ENCODE results near the gene CMPK1.

The CMPK1 gene

GRCh38 chr1:47393141-47393540 lies 59.6 kb downstream of the CMPK1 start:
- no peak for DNase-seq (ENCODE audit: low read depth in 1 of 2, low spot score in 1 of 2)

GRCh38 chr1:47395433-47395832 lies 61.8 kb downstream of the CMPK1 start:
- no peak for DNase-seq (ENCODE audit: low read depth in 1 of 2, low spot score in 1 of 2)

DNA sequence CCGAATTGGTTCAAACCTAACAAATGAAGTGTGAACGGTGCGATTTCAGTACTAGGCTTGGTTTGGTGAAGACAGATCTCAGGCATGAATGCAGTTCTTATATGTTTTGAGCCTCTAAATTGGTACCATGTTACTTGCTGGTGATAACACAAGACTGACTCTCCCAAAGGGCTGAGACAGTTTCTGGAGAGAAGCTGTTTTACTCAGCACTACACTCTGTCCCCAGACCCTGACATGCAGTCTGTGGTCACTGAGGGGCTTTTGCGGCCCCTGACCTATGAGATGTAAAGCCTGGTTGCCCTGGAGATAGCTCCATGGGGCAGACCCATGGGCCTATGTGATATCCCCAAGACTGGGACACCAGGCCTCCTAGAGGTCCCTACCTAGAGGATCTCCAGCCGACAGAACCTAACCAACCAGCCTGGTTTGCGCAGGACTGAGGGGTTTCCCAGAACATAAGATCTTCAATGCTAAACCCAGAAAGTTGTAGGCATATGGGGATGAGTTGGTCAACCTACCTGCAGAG lies 63.1 kb downstream of the CMPK1 start:
- DNase-seq (ENCODE audit: low read depth in 1 of 2, low spot score in 1 of 2) = no peak

- no peak for DNase-seq (ENCODE audit: low read depth in 1 of 2, low spot score in 1 of 2)
Measured at GRCh38 chr1:47399138-47399845, 65.7 kb downstream of the CMPK1 start.

DNA sequence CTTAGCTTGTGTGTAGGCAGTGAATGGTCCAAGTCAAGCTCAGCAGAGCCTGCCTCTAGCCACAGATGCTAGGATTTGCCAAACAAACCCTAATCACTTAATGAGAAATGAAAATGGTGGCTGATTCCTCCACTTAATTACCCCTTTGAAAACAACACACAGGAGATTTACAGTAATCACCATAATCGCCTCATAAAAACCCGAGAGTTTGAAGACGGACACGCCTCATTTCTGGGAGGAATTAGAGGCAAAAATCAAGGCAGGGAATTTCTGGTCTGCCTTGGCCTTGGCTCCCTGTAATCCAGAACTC lies 66.2 kb downstream of the CMPK1 start:
- DNase-seq (ENCODE audit: low read depth in 1 of 2, low spot score in 1 of 2) = no peak

DNA sequence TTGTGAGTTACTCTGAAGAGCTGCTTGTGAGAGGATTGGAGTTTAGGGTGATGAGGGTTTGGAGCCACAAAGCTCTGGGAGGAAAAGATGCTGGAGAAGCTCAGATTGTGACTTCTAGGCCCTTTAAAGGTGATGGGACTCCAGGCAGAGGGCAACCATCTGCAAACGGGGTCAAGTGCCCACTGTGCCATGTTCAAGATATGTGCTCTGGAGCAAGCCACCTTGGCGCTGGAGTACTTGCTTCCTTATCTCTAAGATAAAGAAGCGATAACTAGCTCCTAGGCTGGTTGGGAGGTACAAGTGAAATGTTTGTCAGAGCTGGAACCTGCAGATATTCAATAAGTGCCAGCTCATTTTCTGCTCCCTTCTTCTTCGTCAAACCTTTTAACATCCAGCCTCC lies 68.2 kb downstream of the CMPK1 start:
- no peak for DNase-seq (ENCODE audit: low read depth in 1 of 2, low spot score in 1 of 2)

DNA sequence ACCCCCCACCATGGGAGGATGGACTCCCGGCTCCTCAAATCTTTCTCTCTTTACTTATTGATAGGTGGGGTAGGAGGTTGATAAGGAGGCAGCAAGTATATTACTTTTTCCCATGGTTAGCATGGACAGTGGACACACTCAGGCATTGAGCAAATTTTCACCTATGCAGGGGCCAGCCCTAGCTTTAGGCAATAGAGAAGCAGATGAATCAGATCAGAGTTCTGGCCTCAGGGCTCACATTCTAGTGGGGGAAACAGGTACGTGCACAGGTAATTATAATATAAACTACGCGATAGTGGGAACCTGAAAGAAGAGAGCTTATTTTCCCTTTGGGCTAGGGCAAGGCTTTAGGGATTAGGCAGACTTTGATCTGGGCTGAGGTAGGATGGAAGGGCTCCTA lies 69.0 kb downstream of the CMPK1 start:
- no peak for DNase-seq (ENCODE audit: low read depth in 1 of 2, low spot score in 1 of 2)

- no peak for DNase-seq (ENCODE audit: low read depth in 1 of 2, low spot score in 1 of 2)
Measured at GRCh38 chr1:47403321-47403910, 69.8 kb downstream of the CMPK1 start.

GRCh38 chr1:47405697-47406096 lies 72.1 kb downstream of the CMPK1 start:
- DNase-seq (ENCODE audit: low read depth in 1 of 2, low spot score in 1 of 2) = no peak

DNA sequence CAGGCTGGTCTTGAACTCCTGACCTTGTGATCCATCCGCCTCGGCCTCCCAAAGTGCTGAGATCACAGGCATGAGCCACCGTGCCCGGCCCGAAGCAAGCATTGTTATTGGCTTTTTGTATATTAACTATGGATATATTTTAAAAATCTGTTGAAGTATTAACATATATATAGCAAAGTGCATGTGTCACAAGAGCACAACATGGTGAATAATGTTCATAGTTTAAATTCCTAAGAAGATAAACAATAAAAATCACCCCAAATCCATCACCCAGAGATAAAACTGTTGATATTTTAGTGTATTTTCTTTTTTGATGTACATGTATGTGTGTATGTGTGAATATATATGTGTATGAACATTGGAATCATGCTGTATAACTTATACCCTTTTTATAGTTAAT lies 73.4 kb downstream of the CMPK1 start:
- no peak for DNase-seq (ENCODE audit: low read depth in 1 of 2, low spot score in 1 of 2)

DNA sequence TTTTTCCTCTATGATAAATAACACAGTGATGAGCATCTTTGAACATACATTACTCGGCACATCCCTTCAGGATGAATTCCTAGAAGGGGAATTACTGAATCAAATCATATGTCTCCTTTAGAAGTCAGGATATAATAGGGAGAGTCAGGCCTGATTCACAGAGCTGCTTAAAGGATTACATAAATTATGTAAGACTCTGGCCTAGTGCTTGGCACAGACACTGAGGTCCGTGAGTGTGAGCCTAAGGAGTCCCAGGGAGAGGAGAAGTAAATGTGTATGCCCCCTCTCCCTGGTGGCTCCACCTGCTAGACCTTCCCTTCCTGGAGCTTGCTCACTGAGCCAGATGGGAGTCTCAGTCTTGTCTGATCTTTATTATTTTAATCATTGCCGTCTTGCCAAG lies 73.9 kb downstream of the CMPK1 start:
- DNase-seq (ENCODE audit: low read depth in 1 of 2, low spot score in 1 of 2) = no peak

- no peak for DNase-seq (ENCODE audit: low read depth in 1 of 2, low spot score in 1 of 2)
Measured at GRCh38 chr1:47409311-47410067, 75.9 kb downstream of the CMPK1 start.

GRCh38 chr1:47410068-47410455 lies 76.5 kb downstream of the CMPK1 start:
- DNase-seq (ENCODE audit: low read depth in 1 of 2, low spot score in 1 of 2) = no peak

GRCh38 chr1:47411436-47411835 lies 77.8 kb downstream of the CMPK1 start:
- no peak for DNase-seq (ENCODE audit: low read depth in 1 of 2, low spot score in 1 of 2)

DNA sequence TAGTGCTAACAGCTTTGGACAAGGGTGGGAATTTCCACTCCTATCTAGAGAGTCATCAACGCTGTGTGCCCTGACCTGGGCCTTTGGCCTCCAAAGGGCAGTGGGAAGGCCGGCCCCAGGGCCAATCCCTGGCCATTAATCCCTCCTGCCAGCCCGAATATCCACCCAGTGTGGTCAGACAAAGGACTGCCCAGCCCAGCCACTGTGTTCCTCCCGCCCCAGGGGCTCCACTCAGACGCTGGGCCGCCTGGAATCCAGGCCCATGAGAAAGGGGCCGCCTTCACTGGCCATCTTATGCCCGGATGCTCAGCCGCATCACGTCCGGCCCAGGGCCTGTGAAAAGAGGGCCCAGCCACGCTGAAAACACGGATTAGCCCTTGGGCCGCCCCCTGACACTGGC lies 78.8 kb downstream of the CMPK1 start:
- DNase-seq (ENCODE audit: low read depth in 1 of 2, low spot score in 1 of 2) = no peak

DNA sequence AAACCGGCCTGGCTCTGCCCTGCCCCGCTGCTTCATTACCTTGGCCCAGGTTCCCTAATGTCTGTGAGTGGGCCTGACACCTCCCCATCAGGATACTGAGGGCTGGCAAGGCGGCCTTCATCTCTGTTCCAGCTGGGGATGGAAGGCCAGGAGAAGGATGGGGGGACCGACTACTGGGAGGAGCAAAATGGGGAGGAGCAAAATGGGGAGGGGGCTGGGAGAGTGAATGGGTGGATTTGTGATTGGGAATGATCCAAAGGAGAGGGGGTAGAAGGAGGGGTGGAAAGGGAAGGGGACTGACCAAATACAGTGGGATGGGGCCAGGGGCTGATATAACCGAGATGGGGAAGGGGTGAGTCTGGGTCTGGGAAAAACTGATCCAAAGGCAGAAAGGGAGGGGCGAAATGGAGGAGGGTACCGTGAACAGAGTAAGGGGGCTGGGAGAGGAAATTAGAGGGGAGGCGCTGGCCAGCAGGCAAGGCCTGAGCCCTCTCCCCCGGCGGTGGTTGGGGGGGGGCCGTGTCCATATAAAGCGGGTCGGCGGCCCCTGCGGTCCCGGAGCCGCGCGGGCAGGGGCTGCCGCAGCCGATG lies 82.2 kb downstream of the CMPK1 start, which contains the start of gene FOXE3:
TSS of gene FOXE3 (plus strand) at position 558 of the 591 bp plus-strand sequence. CDS start at position 589, 31 bp downstream.
- DNase-seq (ENCODE audit: low read depth in 1 of 2, low spot score in 1 of 2) = no peak

GRCh38 chr1:47416319-47417169 lies 83.0 kb downstream of the CMPK1 start:
- DNase-seq (ENCODE audit: low read depth in 1 of 2, low spot score in 1 of 2) = no peak

DNA sequence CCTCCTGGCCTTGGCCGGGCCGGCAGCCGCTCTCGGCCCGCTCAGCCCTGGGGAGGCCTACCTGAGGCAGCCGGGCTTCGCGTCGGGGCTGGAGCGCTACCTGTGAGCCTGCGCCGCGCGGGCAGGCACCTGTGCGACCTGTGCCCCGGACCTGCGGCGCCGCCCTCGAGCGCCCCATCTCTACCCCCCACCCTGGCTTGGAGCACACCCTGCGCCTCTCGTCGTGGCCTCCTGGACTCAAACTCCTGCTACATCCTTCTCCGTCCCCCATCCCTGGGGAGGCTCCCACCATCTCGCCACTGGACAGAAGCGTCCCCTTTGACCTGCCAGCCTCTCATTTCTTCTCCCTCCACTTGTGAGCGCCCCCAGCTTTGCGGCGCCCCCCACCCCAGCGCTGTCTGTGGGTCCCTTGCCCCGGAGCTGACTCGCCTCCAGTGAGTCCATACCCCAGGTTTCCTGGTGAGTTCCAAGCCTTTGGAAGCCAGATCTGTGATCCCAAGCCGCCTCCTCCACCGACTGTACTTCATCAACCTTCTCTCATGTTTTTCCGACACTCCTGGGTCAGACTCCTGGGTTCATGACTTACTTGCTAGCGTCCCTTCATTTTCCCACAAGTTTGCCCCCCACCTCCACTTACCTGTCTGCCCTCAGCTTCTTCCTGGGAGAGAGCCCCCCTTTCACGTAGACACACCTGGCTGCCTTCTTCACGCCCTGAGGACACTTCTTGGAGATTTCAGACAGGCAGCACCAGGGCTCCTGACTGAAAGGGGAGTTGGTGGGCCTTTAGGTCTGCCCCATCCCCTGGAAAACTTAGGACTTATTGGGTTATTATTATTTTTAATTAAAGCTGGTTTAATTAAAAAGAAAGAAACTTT lies 83.8 kb downstream of the CMPK1 start:
- DNase-seq (ENCODE audit: low read depth in 1 of 2, low spot score in 1 of 2) = no peak

GRCh38 chr1:47418122-47418521 lies 84.5 kb downstream of the CMPK1 start:
- no peak for DNase-seq (ENCODE audit: low read depth in 1 of 2, low spot score in 1 of 2)
